SH-SY5Y (cell line): ENCODE results near the gene SLC16A13.

ENCODE experiments used
- GATA2 ChIP-seq: IDR thresholded peaks from 2 replicates; pipeline ENCODE4 v1.6.1; 2011; ENCODE audit warnings: mild to moderate bottlenecking, low read depth, low read length
- GATA3 ChIP-seq: IDR thresholded peaks from 2 replicates; pipeline ENCODE4 v1.6.1; 2011; ENCODE audit warnings: low read depth, mild to moderate bottlenecking, low read length, moderate library complexity

GRCh38 chr17:7001318-7001961, 34.4 kb upstream of the SLC16A13 start:
- TF ChIP-seq GATA2 = no peak
- TF ChIP-seq GATA3 = no peak
